ENCODE results near the gene CADPS.

GRCh38 chr3:62905331-62905730 is 30.1 kb upstream of the CADPS start:
- TF ChIP-seq EZH2 (IDR thresholded peaks at IDR 0.05; ENCODE audit: borderline replicate concordance, low read length): no peak
- no peak for TF ChIP-seq CTCF (IDR thresholded peaks at IDR 0.05; ENCODE audit: low read length)

All from OCI-LY1 (cell line).